Astrocyte (in vitro differentiated cells and primary cell): ENCODE data around the gene RALGAPA2. TPM values are rescaled to one million over a fixed set of nuclear protein-coding genes. Genes with fewer than 3 reads are reported as not detected.

Experiments
- DNase-seq: peaks from one replicate; pipeline ENCODE4 v3.0.0-alpha.2; 2010; ENCODE audit warnings: low read depth
- FAIRE-seq: peaks from 2 replicates; lab custom pipeline; 2011; peaks lifted over from hg19 to GRCh38; lab: Jason Lieb, UNC
- H2AFZ ChIP-seq: 2 replicates; pipeline ENCODE4 v1.6.0; 2012; ENCODE audit warnings: low read depth, low read length, inconsistent platforms
- H3K27ac ChIP-seq: 2 replicates; pipeline ENCODE4 v1.5.1; 2011; ENCODE audit warnings: low read depth, low read length, inconsistent platforms
- H3K27me3 ChIP-seq: 2 replicates; pipeline ENCODE4 v1.6.0; 2011; ENCODE audit warnings: low read length, inconsistent platforms; ENCODE audit not compliant: insufficient read depth
- H3K36me3 ChIP-seq: 2 replicates; pipeline ENCODE4 v1.5.1; 2011; ENCODE audit warnings: low read length, inconsistent platforms; ENCODE audit not compliant: insufficient read depth
- H3K4me1 ChIP-seq: 2 replicates; pipeline ENCODE4 v1.5.1; 2011; ENCODE audit warnings: low read length, inconsistent platforms; ENCODE audit not compliant: insufficient read depth
- H3K4me2 ChIP-seq: 2 replicates; pipeline ENCODE4 v1.6.0; 2012; ENCODE audit warnings: low read length, inconsistent platforms
- H3K4me3 ChIP-seq: 2 replicates; pipeline ENCODE4 v1.5.1; 2011; ENCODE audit warnings: low read depth, mild to moderate bottlenecking, low read length, inconsistent platforms; ENCODE audit not compliant: insufficient read depth
- H3K79me2 ChIP-seq: 2 replicates; pipeline ENCODE4 v1.6.0; 2012; ENCODE audit warnings: mild to moderate bottlenecking, low read length, inconsistent platforms; ENCODE audit not compliant: insufficient read depth
- H3K9ac ChIP-seq: 2 replicates; pipeline ENCODE4 v1.6.0; 2012; ENCODE audit warnings: mild to moderate bottlenecking, low read length, inconsistent platforms
- H3K9me3 ChIP-seq: 2 replicates; pipeline ENCODE4 v1.5.1; 2012; ENCODE audit warnings: low read depth, mild to moderate bottlenecking, low read length, inconsistent platforms; ENCODE audit not compliant: insufficient read depth
- H4K20me1 ChIP-seq: 2 replicates; pipeline ENCODE4 v1.6.0; 2012; ENCODE audit warnings: low read length, inconsistent platforms; ENCODE audit not compliant: insufficient read depth
- H3K27ac Mint-ChIP-seq: one replicate; pipeline ENCODE4 v1.8.0; 2021; ENCODE audit warnings: mild to moderate bottlenecking, mixed read lengths; ENCODE audit not compliant: unreplicated experiment
- H3K27me3 Mint-ChIP-seq: one replicate; pipeline ENCODE4 v1.8.0; 2021; ENCODE audit warnings: low read depth, mixed read lengths; ENCODE audit not compliant: unreplicated experiment
- H3K36me3 Mint-ChIP-seq: one replicate; pipeline ENCODE4 v1.8.0; 2021; ENCODE audit warnings: low read depth, mixed read lengths; ENCODE audit not compliant: unreplicated experiment
- H3K4me1 Mint-ChIP-seq: one replicate; pipeline ENCODE4 v1.8.0; 2021; ENCODE audit warnings: low read depth, mixed read lengths; ENCODE audit not compliant: unreplicated experiment
- H3K4me3 Mint-ChIP-seq: one replicate; pipeline ENCODE4 v1.8.0; 2021; ENCODE audit warnings: mild to moderate bottlenecking, moderate library complexity, mixed read lengths; ENCODE audit not compliant: unreplicated experiment
- H3K9me3 Mint-ChIP-seq: one replicate; pipeline ENCODE4 v1.8.0; 2021; ENCODE audit warnings: mild to moderate bottlenecking, mixed read lengths; ENCODE audit not compliant: unreplicated experiment
- EZH2 ChIP-seq: IDR thresholded peaks from 2 replicates; pipeline ENCODE4 v1.6.1; 2012; ENCODE audit warnings: mild to moderate bottlenecking, low read length, inconsistent platforms; ENCODE audit not compliant: insufficient read depth
- total RNA-seq: library from RNA; stranded (reverse); gene quantifications from 2 replicates; pipeline ENCODE4 v1.2.1, GENCODE V29; 2021
- TF ChIP-seq, protein P1 (sequence below): IDR thresholded peaks from 2 replicates; pipeline ENCODE4 v1.5.1; 2011; ENCODE audit warnings: low read depth, mild to moderate bottlenecking, inconsistent platforms, low read length, moderate library complexity; ENCODE audit not compliant: insufficient read depth

Gene RALGAPA2
- total RNA-seq, 1 donor from 2014 or later = 6.6 TPM

DNA sequence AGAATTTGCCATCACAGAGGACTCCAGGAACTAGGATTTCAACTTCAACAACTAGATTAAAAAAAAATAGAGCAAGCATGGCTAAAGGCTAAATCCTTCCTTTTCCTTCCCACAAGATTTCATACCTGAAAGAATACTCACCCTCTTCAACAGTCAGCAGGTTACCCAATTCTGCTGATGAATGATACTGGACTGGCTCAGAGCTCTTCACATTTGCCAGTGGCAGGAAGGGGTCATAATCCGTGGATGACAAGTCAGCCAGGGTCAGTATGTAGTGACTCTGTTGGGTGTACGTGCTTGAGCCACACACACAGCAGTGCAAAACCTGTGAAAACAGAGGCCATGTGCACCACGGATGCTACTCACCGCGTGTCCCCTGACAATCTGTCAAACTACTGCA, 191.7 kb downstream of the RALGAPA2 start:
- DNase-seq (peak; percentile 65), FAIRE-seq (no peak)
- no peaks in the 10 kb centered on the region for H3K79me2 ChIP-seq
- H3K9ac ChIP-seq = no peak overlapping the region
- TF ChIP-seq, protein P1, sequence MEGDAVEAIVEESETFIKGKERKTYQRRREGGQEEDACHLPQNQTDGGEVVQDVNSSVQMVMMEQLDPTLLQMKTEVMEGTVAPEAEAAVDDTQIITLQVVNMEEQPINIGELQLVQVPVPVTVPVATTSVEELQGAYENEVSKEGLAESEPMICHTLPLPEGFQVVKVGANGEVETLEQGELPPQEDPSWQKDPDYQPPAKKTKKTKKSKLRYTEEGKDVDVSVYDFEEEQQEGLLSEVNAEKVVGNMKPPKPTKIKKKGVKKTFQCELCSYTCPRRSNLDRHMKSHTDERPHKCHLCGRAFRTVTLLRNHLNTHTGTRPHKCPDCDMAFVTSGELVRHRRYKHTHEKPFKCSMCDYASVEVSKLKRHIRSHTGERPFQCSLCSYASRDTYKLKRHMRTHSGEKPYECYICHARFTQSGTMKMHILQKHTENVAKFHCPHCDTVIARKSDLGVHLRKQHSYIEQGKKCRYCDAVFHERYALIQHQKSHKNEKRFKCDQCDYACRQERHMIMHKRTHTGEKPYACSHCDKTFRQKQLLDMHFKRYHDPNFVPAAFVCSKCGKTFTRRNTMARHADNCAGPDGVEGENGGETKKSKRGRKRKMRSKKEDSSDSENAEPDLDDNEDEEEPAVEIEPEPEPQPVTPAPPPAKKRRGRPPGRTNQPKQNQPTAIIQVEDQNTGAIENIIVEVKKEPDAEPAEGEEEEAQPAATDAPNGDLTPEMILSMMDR = no peak
- TF ChIP-seq EZH2 = no peak
- H3K4me2 ChIP-seq = no peak overlapping the region
- Mint-ChIP-seq H3K9me3 (peaks cover 6% of the 10 kb centered on the region), H3K36me3 (peaks cover 2% of the 10 kb centered on the region), H3K4me1 (peaks cover 5% of the 10 kb centered on the region), H3K27me3 (no peaks in the 10 kb centered on the region), H3K27ac (no peak overlapping the region), H3K4me3 (no peak overlapping the region)
- no peaks in the 10 kb centered on the region for H3K27me3 ChIP-seq
- no peak overlapping the region for H2AFZ ChIP-seq
- no peaks in the 10 kb centered on the region for H3K36me3 ChIP-seq
- H4K20me1 ChIP-seq = no peaks in the 10 kb centered on the region
- no peaks in the 10 kb centered on the region for H3K9me3 ChIP-seq
- no peak overlapping the region for H3K4me3 ChIP-seq
- no peaks in the 10 kb centered on the region for H3K4me1 ChIP-seq
- no peak overlapping the region for H3K27ac ChIP-seq

DNA sequence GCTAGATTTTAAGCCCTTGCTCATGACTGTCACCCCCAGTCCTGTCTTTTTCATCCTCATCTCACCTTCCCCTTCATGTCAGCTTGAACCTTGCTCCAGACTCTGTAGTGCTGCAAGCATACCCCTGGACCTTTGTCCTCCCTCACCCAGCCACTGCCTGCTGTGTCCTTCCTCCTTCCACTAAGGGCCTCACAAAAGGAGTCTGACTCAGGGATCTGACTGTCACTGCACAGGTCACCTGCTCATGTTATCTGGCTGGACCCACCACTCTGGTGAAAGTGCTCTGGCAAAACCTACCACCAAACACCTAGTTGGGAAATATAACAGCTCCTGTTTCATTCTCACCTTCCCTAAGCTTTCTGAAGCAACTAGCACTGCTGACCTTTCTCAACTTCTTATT, 193.2 kb downstream of the RALGAPA2 start:
- no peak overlapping the region for H3K27ac ChIP-seq
- H3K36me3 ChIP-seq = no peaks in the 10 kb centered on the region
- peaks cover 5% of the 10 kb centered on the region for H3K9me3 ChIP-seq
- Mint-ChIP-seq H3K27ac (no peak overlapping the region), H3K9me3 (peaks cover 16% of the 10 kb centered on the region), H3K4me3 (no peak overlapping the region), H3K4me1 (peaks cover 5% of the 10 kb centered on the region), H3K27me3 (no peaks in the 10 kb centered on the region), H3K36me3 (peaks cover 11% of the 10 kb centered on the region)
- no peak overlapping the region for H3K4me3 ChIP-seq
- H3K27me3 ChIP-seq = no peaks in the 10 kb centered on the region
- H4K20me1 ChIP-seq = no peaks in the 10 kb centered on the region
- no peak overlapping the region for H3K9ac ChIP-seq
- no peak for TF ChIP-seq EZH2
- TF ChIP-seq, protein P1 = no peak
- H3K79me2 ChIP-seq = no peaks in the 10 kb centered on the region
- DNase-seq (no peak), FAIRE-seq (no peak)
- H2AFZ ChIP-seq = no peak overlapping the region
- H3K4me1 ChIP-seq = no peaks in the 10 kb centered on the region
- H3K4me2 ChIP-seq = no peak overlapping the region

DNA sequence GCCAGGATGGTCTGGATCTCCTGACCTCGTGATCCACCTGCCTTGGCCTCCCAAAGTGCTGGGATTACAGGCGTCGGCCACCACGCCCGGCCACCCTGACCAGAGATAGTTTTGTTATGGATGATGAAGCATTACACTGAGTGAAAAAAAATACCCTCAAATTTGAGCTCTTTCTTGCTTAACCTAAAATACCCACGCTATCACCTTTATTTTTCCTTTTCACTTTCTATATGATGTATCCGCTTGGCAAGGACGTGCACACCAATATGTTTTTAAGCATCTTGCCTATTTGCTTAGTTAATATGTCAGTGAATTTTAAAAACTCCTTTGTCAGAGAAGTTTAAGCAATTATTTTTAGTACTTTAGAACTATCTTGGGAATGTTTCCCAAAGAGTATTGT, 194.2 kb downstream of the RALGAPA2 start:
- Histone ChIP-seq H4K20me1 (no peaks in the 10 kb centered on the region), H3K4me2 (no peak overlapping the region), H3K36me3 (no peaks in the 10 kb centered on the region), H3K27ac (no peak overlapping the region), H3K27me3 (no peaks in the 10 kb centered on the region), H2AFZ (no peak overlapping the region), H3K79me2 (no peaks in the 10 kb centered on the region), H3K4me1 (no peaks in the 10 kb centered on the region), H3K9me3 (peaks cover 13% of the 10 kb centered on the region), H3K4me3 (no peak overlapping the region), H3K9ac (no peak overlapping the region)
- peaks cover 21% of the 10 kb centered on the region for H3K36me3 Mint-ChIP-seq
- H3K27me3 Mint-ChIP-seq = no peaks in the 10 kb centered on the region
- no peak for FAIRE-seq
- peaks cover 26% of the 10 kb centered on the region for H3K9me3 Mint-ChIP-seq
- no peak for DNase-seq
- no peak for TF ChIP-seq EZH2
- TF ChIP-seq, protein P1 = no peak
- H3K4me1 Mint-ChIP-seq = peaks cover 5% of the 10 kb centered on the region
- no peak overlapping the region for H3K27ac Mint-ChIP-seq
- H3K4me3 Mint-ChIP-seq = no peak overlapping the region
